Skeletal muscle satellite cell (primary cell): ENCODE data around the gene SLC39A7.

Source experiments
- H3K27me3 ChIP-seq: 2 replicates; pipeline ENCODE4 v1.7.0; 2013; ENCODE audit warnings: low read length; ENCODE audit not compliant: control insufficient read depth, insufficient read depth
- H3K36me3 ChIP-seq: 2 replicates; pipeline ENCODE4 v1.7.0; 2013; ENCODE audit warnings: mild to moderate bottlenecking, control low read depth, low read length; ENCODE audit not compliant: insufficient read depth
- H3K4me1 ChIP-seq: 2 replicates; pipeline ENCODE4 v1.7.0; 2013; ENCODE audit warnings: low read length; ENCODE audit not compliant: control insufficient read depth, insufficient read depth
- H3K4me2 ChIP-seq: 2 replicates; pipeline ENCODE4 v1.7.0; 2013; ENCODE audit warnings: mild to moderate bottlenecking, low read length
- H3K4me3 ChIP-seq: 2 replicates; pipeline ENCODE4 v1.7.0; 2013; ENCODE audit warnings: low read length
- H3K9ac ChIP-seq: 2 replicates; pipeline ENCODE4 v1.7.0; 2013; ENCODE audit warnings: mild to moderate bottlenecking, low read depth, low read length, moderate library complexity
- H3K9me3 ChIP-seq: replicated peaks from 2 replicates; pipeline ENCODE4 v1.7.0; 2013; ENCODE audit warnings: mild to moderate bottlenecking, control low read depth, low read length

The SLC39A7 gene

GRCh38 chr6:33185190-33185589, 15.5 kb upstream of the SLC39A7 start:
- Histone ChIP-seq H3K4me3 (no peak overlapping the region), H3K4me2 (no peak overlapping the region), H3K9me3 (no peaks in the 10 kb centered on the region), H3K36me3 (no peaks in the 10 kb centered on the region), H3K9ac (no peak overlapping the region), H3K27me3 (peaks cover 5% of the 10 kb centered on the region), H3K4me1 (no peaks in the 10 kb centered on the region)

GRCh38 chr6:33185654-33186187, 14.9 kb upstream of the SLC39A7 start:
- no peaks in the 10 kb centered on the region for H3K9me3 ChIP-seq
- no peak overlapping the region for H3K4me2 ChIP-seq
- H3K27me3 ChIP-seq: peaks cover 7% of the 10 kb centered on the region
- no peaks in the 10 kb centered on the region for H3K36me3 ChIP-seq
- H3K4me3 ChIP-seq: no peak overlapping the region
- H3K9ac ChIP-seq: no peak overlapping the region
- H3K4me1 ChIP-seq: no peaks in the 10 kb centered on the region

- no peak overlapping the region for H3K4me3 ChIP-seq
- peaks cover under 1% of the 10 kb centered on the region for H3K4me1 ChIP-seq
- peaks cover 26% of the 10 kb centered on the region for H3K27me3 ChIP-seq
- no peaks in the 10 kb centered on the region for H3K9me3 ChIP-seq
- no peak overlapping the region for H3K9ac ChIP-seq
- no peak overlapping the region for H3K4me2 ChIP-seq
- no peaks in the 10 kb centered on the region for H3K36me3 ChIP-seq
Measured at GRCh38 chr6:33187809-33188208, 12.9 kb upstream of the SLC39A7 start.

GRCh38 chr6:33189164-33189563, 11.5 kb upstream of the SLC39A7 start:
- Histone ChIP-seq H3K9me3 (no peaks in the 10 kb centered on the region), H3K4me1 (peaks cover 4% of the 10 kb centered on the region), H3K9ac (no peak overlapping the region), H3K36me3 (peaks cover 6% of the 10 kb centered on the region), H3K27me3 (peaks cover 28% of the 10 kb centered on the region), H3K4me2 (no peak overlapping the region), H3K4me3 (no peak overlapping the region)

GRCh38 chr6:33189625-33190448, 10.8 kb upstream of the SLC39A7 start:
- Histone ChIP-seq H3K36me3 (peaks cover 13% of the 10 kb centered on the region), H3K9ac (no peak overlapping the region), H3K4me3 (no peak overlapping the region), H3K27me3 (peaks cover 28% of the 10 kb centered on the region), H3K4me2 (no peak overlapping the region), H3K9me3 (no peaks in the 10 kb centered on the region), H3K4me1 (peaks cover 4% of the 10 kb centered on the region)

- H3K9me3 ChIP-seq: no peaks in the 10 kb centered on the region
- H3K9ac ChIP-seq: no peak overlapping the region
- no peak overlapping the region for H3K4me2 ChIP-seq
- peaks cover 4% of the 10 kb centered on the region for H3K4me1 ChIP-seq
- peaks cover 28% of the 10 kb centered on the region for H3K27me3 ChIP-seq
- H3K4me3 ChIP-seq: no peak overlapping the region
- H3K36me3 ChIP-seq: peaks cover 21% of the 10 kb centered on the region
Measured at GRCh38 chr6:33190504-33191107, 10.1 kb upstream of the SLC39A7 start.

- H3K4me1 ChIP-seq: peaks cover 4% of the 10 kb centered on the region
- no peak overlapping the region for H3K4me3 ChIP-seq
- H3K9me3 ChIP-seq: no peaks in the 10 kb centered on the region
- H3K9ac ChIP-seq: no peak overlapping the region
- H3K4me2 ChIP-seq: no peak overlapping the region
- peaks cover 30% of the 10 kb centered on the region for H3K36me3 ChIP-seq
- H3K27me3 ChIP-seq: peaks cover 28% of the 10 kb centered on the region
Measured at GRCh38 chr6:33191383-33192104, 9.1 kb upstream of the SLC39A7 start.

GRCh38 chr6:33192105-33192646, 8.5 kb upstream of the SLC39A7 start, which contains the start of gene COL11A2:
TSS of gene COL11A2 (minus strand) at chr6:33192467. CDS start at chr6:33192240, 227 bp downstream.
- peak within 1 kb of the TSS; percentile 77 for H3K4me2 ChIP-seq
- H3K36me3 ChIP-seq: peaks cover 36% of the 10 kb centered on the region
- H3K4me3 ChIP-seq: peak within 1 kb of the TSS; percentile 53
- peaks cover 4% of the 10 kb centered on the region for H3K4me1 ChIP-seq
- peak within 1 kb of the TSS; percentile 46 for H3K9ac ChIP-seq
- no peaks in the 10 kb centered on the region for H3K9me3 ChIP-seq
- H3K27me3 ChIP-seq: peaks cover 28% of the 10 kb centered on the region

GRCh38 chr6:33192671-33193602, 7.7 kb upstream of the SLC39A7 start:
- Histone ChIP-seq H3K4me2 (peak overlapping the region; percentile 77), H3K27me3 (peaks cover 28% of the 10 kb centered on the region), H3K4me1 (peaks cover 8% of the 10 kb centered on the region), H3K9ac (peak overlapping the region; percentile 46), H3K4me3 (peak overlapping the region; percentile 53), H3K36me3 (peaks cover 39% of the 10 kb centered on the region), H3K9me3 (no peaks in the 10 kb centered on the region)

GRCh38 chr6:33193619-33194018, 7.0 kb upstream of the SLC39A7 start:
- H3K36me3 ChIP-seq: peaks cover 41% of the 10 kb centered on the region
- peaks cover 11% of the 10 kb centered on the region for H3K4me1 ChIP-seq
- H3K4me2 ChIP-seq: peak overlapping the region; percentile 77
- H3K9ac ChIP-seq: no peak overlapping the region
- peaks cover 28% of the 10 kb centered on the region for H3K27me3 ChIP-seq
- H3K9me3 ChIP-seq: no peaks in the 10 kb centered on the region
- H3K4me3 ChIP-seq: no peak overlapping the region
